Measurements from ENCODE around the gene USH1C. TPM values are rescaled to one million over a fixed set of nuclear protein-coding genes. Genes with fewer than 3 reads are reported as not detected.

Gene USH1C
- total and polyA plus RNA-seq, 3 donors from 2014 or later = 1.2 to 3.7 (median 1.2) TPM

DNA sequence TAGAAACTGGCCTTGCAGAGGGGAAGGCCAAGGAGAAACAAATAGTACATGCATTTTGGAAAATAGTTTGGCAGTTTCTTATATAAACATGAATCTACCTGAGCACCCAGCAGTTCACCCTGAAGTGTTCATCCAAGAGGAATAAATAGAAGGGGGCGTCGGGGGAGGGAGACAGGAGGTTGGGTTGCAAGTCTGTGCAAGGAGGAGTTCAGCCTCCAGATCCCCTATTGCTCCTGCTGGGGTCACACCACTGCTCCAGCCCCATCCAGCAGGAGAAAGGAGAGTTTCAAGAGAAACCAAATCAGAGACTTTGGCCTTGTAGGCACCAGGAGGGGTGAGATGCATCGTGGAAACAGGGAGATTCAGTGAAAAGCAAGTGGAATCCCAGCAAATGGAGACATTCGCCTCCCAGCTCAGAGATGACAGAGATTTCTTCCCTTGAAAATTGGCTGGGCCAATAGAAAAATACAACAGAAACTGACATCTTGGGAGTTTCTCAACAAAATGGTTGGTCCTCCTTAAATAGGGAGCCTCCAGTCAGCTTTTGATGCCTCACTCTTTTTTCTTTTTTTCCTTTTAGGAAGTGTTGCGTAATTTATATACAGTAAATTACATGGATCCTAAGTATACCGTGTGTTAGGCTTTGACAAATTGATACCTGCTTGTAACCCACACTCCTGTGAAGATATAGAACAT, 37.0 kb upstream of the USH1C start:
- Histone ChIP-seq H3K27me3 (no peaks in the 10 kb centered on the region), H3K4me3 (no peak overlapping the region), H3K36me3 (ENCODE audit: low read depth, missing control alignments) (no peaks in the 10 kb centered on the region), H3K9me3 (no peaks in the 10 kb centered on the region), H3K27ac (no peak overlapping the region), H3K4me1 (no peaks in the 10 kb centered on the region)
- WGBS, 2 donors = 79 to 80% methylated on average over 6 of the region's 6 CpGs
- intact Hi-C loops (cut with DNase I; ENCODE audit: low total_unique reads) = no loop called here
- no peak for TF ChIP-seq POLR2A (IDR thresholded peaks at IDR 0.05)
- TF ChIP-seq, protein P1, sequence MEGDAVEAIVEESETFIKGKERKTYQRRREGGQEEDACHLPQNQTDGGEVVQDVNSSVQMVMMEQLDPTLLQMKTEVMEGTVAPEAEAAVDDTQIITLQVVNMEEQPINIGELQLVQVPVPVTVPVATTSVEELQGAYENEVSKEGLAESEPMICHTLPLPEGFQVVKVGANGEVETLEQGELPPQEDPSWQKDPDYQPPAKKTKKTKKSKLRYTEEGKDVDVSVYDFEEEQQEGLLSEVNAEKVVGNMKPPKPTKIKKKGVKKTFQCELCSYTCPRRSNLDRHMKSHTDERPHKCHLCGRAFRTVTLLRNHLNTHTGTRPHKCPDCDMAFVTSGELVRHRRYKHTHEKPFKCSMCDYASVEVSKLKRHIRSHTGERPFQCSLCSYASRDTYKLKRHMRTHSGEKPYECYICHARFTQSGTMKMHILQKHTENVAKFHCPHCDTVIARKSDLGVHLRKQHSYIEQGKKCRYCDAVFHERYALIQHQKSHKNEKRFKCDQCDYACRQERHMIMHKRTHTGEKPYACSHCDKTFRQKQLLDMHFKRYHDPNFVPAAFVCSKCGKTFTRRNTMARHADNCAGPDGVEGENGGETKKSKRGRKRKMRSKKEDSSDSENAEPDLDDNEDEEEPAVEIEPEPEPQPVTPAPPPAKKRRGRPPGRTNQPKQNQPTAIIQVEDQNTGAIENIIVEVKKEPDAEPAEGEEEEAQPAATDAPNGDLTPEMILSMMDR (IDR thresholded peaks at IDR 0.05) = no peak
- no peak for DNase-seq

DNA sequence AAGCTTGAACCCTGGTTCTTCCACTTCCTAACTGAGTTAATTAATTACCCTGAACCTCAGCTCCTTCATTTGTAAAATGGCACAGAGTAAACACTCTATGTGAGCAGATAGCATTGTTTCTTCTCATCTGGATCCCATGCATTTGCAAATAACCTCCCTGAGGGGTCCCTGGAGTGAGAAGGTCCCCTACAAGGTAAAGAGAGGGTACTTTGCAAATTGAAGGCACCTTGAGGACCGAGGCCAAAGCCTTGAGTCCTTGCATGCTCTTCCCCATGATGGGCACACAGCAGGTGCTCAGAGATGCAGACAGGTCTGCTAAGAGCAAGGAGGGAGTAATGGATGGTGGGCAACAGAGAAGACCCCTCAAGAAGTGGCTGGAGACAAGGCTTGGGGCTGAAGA, 36.1 kb upstream of the USH1C start:
- no peak for DNase-seq
- intact Hi-C loops (cut with DNase I; ENCODE audit: low total_unique reads) = no loop called here

DNA sequence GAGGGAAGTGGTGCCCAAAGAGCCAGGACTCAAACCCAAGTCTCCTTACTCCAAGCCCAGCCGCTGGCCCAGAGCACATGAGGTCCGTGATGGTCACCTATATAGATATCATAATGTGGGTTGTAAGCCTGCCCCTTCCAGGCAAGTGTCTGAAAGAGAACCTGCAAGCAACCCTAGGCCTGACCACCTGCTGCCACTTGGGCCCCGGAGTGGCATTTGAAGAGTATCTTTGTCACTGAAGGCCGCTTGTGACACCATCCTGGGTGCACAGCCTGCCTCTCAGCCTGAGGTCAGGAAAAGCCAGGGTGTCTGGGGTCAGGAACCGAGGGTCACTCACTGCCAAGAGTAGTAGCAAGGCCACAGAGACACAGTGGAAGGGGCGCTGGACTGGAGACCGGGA, 35.2 kb upstream of the USH1C start:
- Histone ChIP-seq H3K9me3 (no peaks in the 10 kb centered on the region), H3K27ac (no peak overlapping the region), H3K27me3 (no peaks in the 10 kb centered on the region), H3K36me3 (ENCODE audit: low read depth, missing control alignments) (no peaks in the 10 kb centered on the region), H3K4me1 (no peaks in the 10 kb centered on the region), H3K4me3 (no peak overlapping the region)
- TF ChIP-seq, protein P1 (IDR thresholded peaks at IDR 0.05) = no peak
- TF ChIP-seq POLR2A (IDR thresholded peaks at IDR 0.05) = no peak
- WGBS, 2 donors = 83 to 93% methylated on average over 6 to 7 of the region's 7 CpGs
- intact Hi-C loops (cut with DNase I; ENCODE audit: low total_unique reads) = no loop called here
- DNase-seq = no peak

More for the DNA sequence above, 36.1 kb upstream of the USH1C start:
- WGBS, 2 donors = 74 to 90% methylated on average over 1 of the region's 1 CpG
- H3K9me3 ChIP-seq = no peaks in the 10 kb centered on the region
- no peak overlapping the region for H3K4me3 ChIP-seq
- no peaks in the 10 kb centered on the region for H3K27me3 ChIP-seq
- H3K27ac ChIP-seq = no peak overlapping the region
- TF ChIP-seq, protein P1 (IDR thresholded peaks at IDR 0.05) = no peak
- TF ChIP-seq POLR2A (IDR thresholded peaks at IDR 0.05) = no peak
- H3K4me1 ChIP-seq = no peaks in the 10 kb centered on the region
- H3K36me3 ChIP-seq (ENCODE audit: low read depth, missing control alignments) = no peaks in the 10 kb centered on the region

DNA sequence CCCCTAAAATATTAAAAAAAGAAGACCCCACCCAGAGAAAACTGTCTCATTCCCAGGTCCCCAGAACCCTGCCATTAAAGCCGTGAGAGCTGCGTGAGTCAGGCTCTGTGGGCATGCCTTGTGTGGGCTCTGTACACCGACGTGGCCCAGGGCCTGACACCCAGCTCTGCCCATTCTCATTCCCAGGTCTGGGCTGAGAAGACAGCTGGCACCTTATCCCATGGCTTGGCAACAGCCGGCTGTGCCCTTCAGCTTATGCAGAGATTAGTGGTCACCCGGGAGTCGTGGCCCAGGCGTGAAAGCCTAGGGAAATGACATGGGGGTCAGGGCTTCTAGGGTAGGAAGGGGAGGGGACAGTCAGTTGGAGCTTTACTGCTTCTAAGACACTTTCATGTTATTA, 34.7 kb upstream of the USH1C start:
- no peaks in the 10 kb centered on the region for H3K4me1 ChIP-seq
- H3K27ac ChIP-seq = no peak overlapping the region
- H3K27me3 ChIP-seq = no peaks in the 10 kb centered on the region
- 87 to 88% methylated on average over 4 to 8 of the region's 8 CpGs for WGBS, 2 donors
- intact Hi-C loops (cut with DNase I; ENCODE audit: low total_unique reads) = no loop called here
- no peak overlapping the region for H3K4me3 ChIP-seq
- DNase-seq = no peak
- TF ChIP-seq, protein P1 (IDR thresholded peaks at IDR 0.05) = no peak
- TF ChIP-seq POLR2A (IDR thresholded peaks at IDR 0.05) = no peak
- no peaks in the 10 kb centered on the region for H3K36me3 ChIP-seq (ENCODE audit: low read depth, missing control alignments)
- H3K9me3 ChIP-seq = no peaks in the 10 kb centered on the region

DNA sequence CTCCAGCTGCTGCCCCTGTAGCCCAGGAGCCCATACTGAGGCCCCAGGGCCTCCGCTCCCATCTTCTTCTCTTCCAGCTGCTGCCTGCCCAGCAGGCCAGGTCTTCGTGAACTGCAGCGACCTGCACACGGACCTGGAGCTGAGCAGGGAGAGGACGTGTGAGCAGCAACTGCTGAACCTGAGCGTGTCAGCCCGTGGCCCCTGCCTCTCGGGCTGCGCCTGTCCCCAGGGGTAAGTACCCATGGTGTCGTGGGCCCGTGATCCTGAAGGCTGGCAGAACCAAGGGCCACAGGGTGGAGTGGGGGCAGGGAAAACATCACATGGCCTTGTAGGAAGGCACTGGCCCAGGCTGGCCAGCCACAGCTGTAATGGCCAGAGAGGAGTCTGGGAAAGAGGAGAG, 34.1 kb upstream of the USH1C start:
- no peak overlapping the region for H3K27ac ChIP-seq
- no peak for DNase-seq
- intact Hi-C loops (cut with DNase I; ENCODE audit: low total_unique reads) = no loop called here
- TF ChIP-seq, protein P1 (IDR thresholded peaks at IDR 0.05) = no peak
- TF ChIP-seq POLR2A (IDR thresholded peaks at IDR 0.05) = no peak
- WGBS, 2 donors = 88 to 90% methylated on average over 11 of the region's 11 CpGs
- H3K4me3 ChIP-seq = no peak overlapping the region
- H3K36me3 ChIP-seq (ENCODE audit: low read depth, missing control alignments) = no peaks in the 10 kb centered on the region
- H3K9me3 ChIP-seq = no peaks in the 10 kb centered on the region
- no peaks in the 10 kb centered on the region for H3K4me1 ChIP-seq
- no peaks in the 10 kb centered on the region for H3K27me3 ChIP-seq

All from testis (tissue), 3 donors.